Fibroblast of lung (primary cell): ENCODE results near the gene ABCA7. TPM values are rescaled to one million over a fixed set of nuclear protein-coding genes. Genes with fewer than 3 reads are reported as not detected.
A peak's percentile ranks its signal among the peaks of the same experiment; 100 is the strongest.

Experiments used
- DNase-seq, 2 donors: peaks; one replicate each; pipeline versions ENCODE4 v3.0.0 to v3.0.0-alpha.2; 2010; ENCODE audit warnings: low read depth in 2 of 2
- H2AFZ ChIP-seq: 2 replicates; pipeline ENCODE4 v1.5.1; 2012; ENCODE audit warnings: low read length, control low read depth, inconsistent platforms
- H3K27ac ChIP-seq: 2 replicates; pipeline ENCODE4 v1.5.1; 2011; ENCODE audit warnings: low read length, control low read depth; ENCODE audit not compliant: insufficient read depth
- H3K27me3 ChIP-seq: 2 replicates; pipeline ENCODE4 v1.5.1; 2011; ENCODE audit warnings: mild to moderate bottlenecking, low read length; ENCODE audit not compliant: control insufficient read depth, insufficient read depth
- H3K36me3 ChIP-seq: 2 replicates; pipeline ENCODE4 v1.5.1; 2011; ENCODE audit warnings: low read length; ENCODE audit not compliant: control insufficient read depth, insufficient read depth
- H3K4me1 ChIP-seq: 2 replicates; pipeline ENCODE4 v1.5.1; 2011; ENCODE audit warnings: low read length; ENCODE audit not compliant: control insufficient read depth, insufficient read depth; ENCODE audit errors: extremely low read depth
- H3K4me2 ChIP-seq: 2 replicates; pipeline ENCODE4 v1.5.1; 2011; ENCODE audit warnings: low read length, control low read depth; ENCODE audit not compliant: insufficient read depth; ENCODE audit errors: extremely low read depth
- H3K4me3 ChIP-seq, 4 experiments: fragments of 200-600 bp in 1 of 4; sonication (generic) in 1 of 4; replicated peaks in 1 of 4; 2 replicates each; pipeline ENCODE4 v1.5.1; 2011 to 2016; ENCODE audit warnings: low read length in 4 of 4, low read depth in 3 of 4, mild to moderate bottlenecking in 3 of 4, control low read depth in 2 of 4, inconsistent platforms in 1 of 4, mixed read lengths in 1 of 4; ENCODE audit not compliant: insufficient read depth in 1 of 4; ENCODE audit errors: control extremely low read depth in 1 of 4
- H3K79me2 ChIP-seq: 2 replicates; pipeline ENCODE4 v1.5.1; 2012; ENCODE audit warnings: mild to moderate bottlenecking, low read length, inconsistent platforms; ENCODE audit not compliant: control insufficient read depth, insufficient read depth
- H3K9ac ChIP-seq: 2 replicates; pipeline ENCODE4 v1.5.1; 2011; ENCODE audit warnings: mild to moderate bottlenecking, low read length, control low read depth; ENCODE audit not compliant: insufficient read depth
- H3K9me3 ChIP-seq: 2 replicates; pipeline ENCODE4 v1.5.1; 2012; ENCODE audit warnings: low read depth, low read length; ENCODE audit not compliant: control insufficient read depth, insufficient read depth
- H4K20me1 ChIP-seq: 2 replicates; pipeline ENCODE4 v1.5.1; 2011; ENCODE audit warnings: low read length; ENCODE audit not compliant: control insufficient read depth, insufficient read depth; ENCODE audit errors: extremely low read depth
- EZH2 ChIP-seq: IDR thresholded peaks from 2 replicates; pipeline ENCODE4 v1.5.1; 2012; ENCODE audit warnings: low read length, control low read depth, mild to moderate bottlenecking; ENCODE audit errors: missing control alignments
- polyA plus RNA-seq, 2 donors: library from polyadenylated mRNA; depleted of rRNA in 1 of 2; stranded (reverse) in 1 of 2; unstranded in 1 of 2; fragments of >200 nt; gene quantifications; 2 replicates each; pipeline ENCODE4 v1.2.1, GENCODE V29; 2011 to 2012; ENCODE audit warnings: missing spikeins in 1 of 2
- total RNA-seq: library from RNA; depleted of rRNA; stranded (reverse); fragments of >200 nt; gene quantifications from 2 replicates; pipeline ENCODE4 v1.2.1, GENCODE V29; 2014
- TF ChIP-seq, protein P1 (sequence below), 2 donors: IDR thresholded peaks in 1 of 2; conservative IDR thresholded peaks in 1 of 2; 1 replicate in 1 of 2; 2 replicates in 1 of 2; pipeline ENCODE4 v1.5.1; 2011 to 2012; ENCODE audit warnings: low read length in 2 of 2, control low read depth in 1 of 2, inconsistent platforms in 1 of 2, low read depth in 1 of 2, mild to moderate bottlenecking in 1 of 2

The ABCA7 gene
- total and polyA plus RNA-seq, 2 donors (not counting 1 experiment from before 2014, with no cell fraction given): 2.2 to 9.7 TPM

DNA sequence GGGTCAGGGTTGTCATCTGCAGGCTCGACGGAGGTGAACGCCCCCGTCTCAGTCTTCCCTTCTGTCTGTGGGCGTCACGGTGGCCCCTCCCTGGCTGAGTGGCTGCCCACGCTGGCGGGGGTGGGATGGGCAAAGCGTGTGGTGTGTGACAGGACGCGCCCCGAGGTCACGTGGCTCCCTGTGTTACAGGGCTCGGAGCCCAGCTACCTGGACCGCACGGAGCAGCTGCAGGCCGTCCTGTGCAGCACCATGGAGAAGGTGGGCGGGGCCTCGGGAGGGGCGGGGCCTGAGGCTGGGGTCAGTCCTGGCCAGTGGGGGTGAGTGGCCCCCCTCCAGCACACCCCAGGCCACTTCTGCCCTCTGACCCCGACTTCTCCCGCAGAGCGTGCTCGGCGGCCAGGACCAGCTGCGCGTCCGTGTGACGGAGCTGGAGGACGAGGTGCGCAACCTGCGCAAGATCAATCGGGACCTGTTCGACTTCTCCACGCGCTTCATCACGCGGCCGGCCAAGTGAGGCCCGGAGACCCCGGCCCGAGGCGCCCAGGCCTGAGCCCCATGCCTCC is 46.0 kb upstream of the ABCA7 start:
- DNase-seq: no peak
- peaks cover 19% of the 10 kb centered on the region for H3K36me3 ChIP-seq
- H3K4me3 ChIP-seq: no peak overlapping the region
- H3K9ac ChIP-seq: no peak overlapping the region
- no peaks in the 10 kb centered on the region for H3K4me1 ChIP-seq
- H2AFZ ChIP-seq: no peak overlapping the region
- no peak overlapping the region for H3K27ac ChIP-seq
- no peaks in the 10 kb centered on the region for H4K20me1 ChIP-seq
- TF ChIP-seq EZH2: no peak
- TF ChIP-seq, protein P1, sequence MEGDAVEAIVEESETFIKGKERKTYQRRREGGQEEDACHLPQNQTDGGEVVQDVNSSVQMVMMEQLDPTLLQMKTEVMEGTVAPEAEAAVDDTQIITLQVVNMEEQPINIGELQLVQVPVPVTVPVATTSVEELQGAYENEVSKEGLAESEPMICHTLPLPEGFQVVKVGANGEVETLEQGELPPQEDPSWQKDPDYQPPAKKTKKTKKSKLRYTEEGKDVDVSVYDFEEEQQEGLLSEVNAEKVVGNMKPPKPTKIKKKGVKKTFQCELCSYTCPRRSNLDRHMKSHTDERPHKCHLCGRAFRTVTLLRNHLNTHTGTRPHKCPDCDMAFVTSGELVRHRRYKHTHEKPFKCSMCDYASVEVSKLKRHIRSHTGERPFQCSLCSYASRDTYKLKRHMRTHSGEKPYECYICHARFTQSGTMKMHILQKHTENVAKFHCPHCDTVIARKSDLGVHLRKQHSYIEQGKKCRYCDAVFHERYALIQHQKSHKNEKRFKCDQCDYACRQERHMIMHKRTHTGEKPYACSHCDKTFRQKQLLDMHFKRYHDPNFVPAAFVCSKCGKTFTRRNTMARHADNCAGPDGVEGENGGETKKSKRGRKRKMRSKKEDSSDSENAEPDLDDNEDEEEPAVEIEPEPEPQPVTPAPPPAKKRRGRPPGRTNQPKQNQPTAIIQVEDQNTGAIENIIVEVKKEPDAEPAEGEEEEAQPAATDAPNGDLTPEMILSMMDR (conservative IDR thresholded peaks at IDR 0.05 in 1 of 2, IDR thresholded peaks at IDR 0.05 in 1 of 2; ENCODE audit: low read depth in 1 of 2, low read length in 2 of 2): no peak
- no peaks in the 10 kb centered on the region for H3K9me3 ChIP-seq
- H3K27me3 ChIP-seq: peaks cover 17% of the 10 kb centered on the region
- H3K4me2 ChIP-seq: no peak overlapping the region
- no peaks in the 10 kb centered on the region for H3K79me2 ChIP-seq

DNA sequence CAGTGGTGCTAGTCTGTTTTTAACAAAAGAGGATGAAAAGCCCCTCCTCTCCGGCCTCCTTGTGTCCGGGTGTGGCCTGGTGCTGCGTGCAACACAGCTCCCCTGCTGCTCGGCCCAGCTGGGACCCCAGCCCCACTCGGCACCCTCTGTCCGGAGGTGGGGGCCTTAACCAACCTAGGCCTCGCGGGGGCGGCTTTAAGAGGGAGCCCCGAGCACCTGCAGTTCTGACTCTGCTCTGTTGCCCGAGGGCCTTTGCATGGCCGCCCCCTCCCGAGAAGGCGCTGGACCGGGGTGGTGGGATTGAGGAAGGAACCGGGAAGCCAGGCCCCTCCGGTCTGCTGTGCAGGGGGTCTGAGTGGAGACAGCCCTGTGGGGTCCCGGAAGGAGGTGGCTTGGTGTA is 45.4 kb upstream of the ABCA7 start:
- Histone ChIP-seq H2AFZ (no peak overlapping the region), H3K4me3 (no peak overlapping the region), H3K27ac (no peak overlapping the region), H3K9me3 (no peaks in the 10 kb centered on the region), H3K4me2 (no peak overlapping the region), H3K4me1 (no peaks in the 10 kb centered on the region), H3K36me3 (peaks cover 19% of the 10 kb centered on the region), H4K20me1 (no peaks in the 10 kb centered on the region), H3K9ac (no peak overlapping the region), H3K27me3 (peaks cover 23% of the 10 kb centered on the region), H3K79me2 (no peaks in the 10 kb centered on the region)
- no peak for DNase-seq
- TF ChIP-seq EZH2: no peak
- TF ChIP-seq, protein P1 (conservative IDR thresholded peaks at IDR 0.05 in 1 of 2, IDR thresholded peaks at IDR 0.05 in 1 of 2; ENCODE audit: low read depth in 1 of 2, low read length in 2 of 2): no peak

DNA sequence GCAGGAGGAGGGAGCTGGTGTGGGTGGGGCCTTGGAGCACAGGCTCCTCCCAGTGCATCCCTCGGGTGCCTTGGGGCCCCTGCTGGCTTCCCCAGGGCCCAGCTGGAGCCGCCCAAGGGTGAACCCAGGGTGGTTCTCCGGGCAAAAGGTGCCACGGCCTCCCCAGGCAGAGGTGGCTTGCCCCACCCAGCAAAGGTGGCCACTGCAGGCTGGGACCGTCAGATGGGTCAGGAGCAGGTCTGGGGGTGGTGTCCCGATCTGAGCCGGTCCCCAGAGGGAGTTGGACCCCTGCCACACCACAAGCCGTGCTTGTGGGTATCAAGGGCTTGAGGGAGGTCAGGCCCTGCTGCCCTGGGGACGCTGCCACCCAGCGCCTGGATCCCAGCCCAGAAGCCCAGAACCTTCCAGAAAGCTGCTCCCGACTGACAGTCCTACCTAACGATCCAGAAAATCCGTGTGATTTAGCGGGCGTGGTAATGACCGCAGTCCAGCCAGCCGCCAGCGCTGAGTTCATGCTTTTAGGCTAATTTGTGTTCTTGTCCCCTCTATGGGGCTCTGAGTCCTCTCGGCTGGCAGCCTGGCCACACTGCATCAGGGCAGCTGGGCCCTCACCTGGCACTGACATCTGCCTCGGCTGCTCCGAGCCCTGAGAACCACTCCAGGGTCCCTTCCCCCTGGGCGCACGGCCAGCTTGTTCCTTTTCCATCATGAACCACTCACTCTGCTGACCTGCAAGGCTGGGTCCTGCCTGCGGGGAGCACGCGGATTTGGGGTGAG is 44.7 kb upstream of the ABCA7 start:
- H3K9me3 ChIP-seq: no peaks in the 10 kb centered on the region
- no peak overlapping the region for H3K4me2 ChIP-seq
- H2AFZ ChIP-seq: no peak overlapping the region
- peak in 1 of 2 donors; percentile 33 for DNase-seq
- no peak overlapping the region for H3K9ac ChIP-seq
- H3K4me1 ChIP-seq: no peaks in the 10 kb centered on the region
- no peak overlapping the region for H3K27ac ChIP-seq
- peaks cover 24% of the 10 kb centered on the region for H3K27me3 ChIP-seq
- no peak overlapping the region for H3K4me3 ChIP-seq
- no peaks in the 10 kb centered on the region for H3K79me2 ChIP-seq
- no peak for TF ChIP-seq EZH2
- TF ChIP-seq, protein P1 (conservative IDR thresholded peaks at IDR 0.05 in 1 of 2, IDR thresholded peaks at IDR 0.05 in 1 of 2; ENCODE audit: low read depth in 1 of 2, low read length in 2 of 2): no peak
- peaks cover 18% of the 10 kb centered on the region for H3K36me3 ChIP-seq
- no peaks in the 10 kb centered on the region for H4K20me1 ChIP-seq
